IMR-90 (cell line): ENCODE data around the gene DMRT3. TPM values are rescaled to one million over a fixed set of nuclear protein-coding genes. Genes with fewer than 3 reads are reported as not detected.
A peak's percentile ranks its signal among the peaks of the same experiment; 100 is the strongest.

Experiments
- ATAC-seq: fragments of 200-7000 bp; cut with Tn5 transposase; 2 replicates; pipeline ENCODE4 v1.9.1; 2020; ENCODE audit warnings: low read depth, mild to moderate bottlenecking, moderate library complexity
- BruUV-seq: library from RNA; stranded (reverse); fragments of 400-500 nt; replicated peaks from 2 replicates; lab custom pipeline; 2021; lab: Mats Ljungman, UMichigan
- CTCF ChIA-PET: fragments of 300-600 bp; formaldehyde crosslinking; extraction: SDS; loops from one replicate; lab custom pipeline; 2021; ENCODE audit warnings: antibody characterized with exemption; lab: Yijun Ruan, JAX
- POLR2A ChIA-PET: fragments of 300-600 bp; sonication (Branson Sonifier 250); formaldehyde crosslinking; loops from one replicate; lab custom pipeline; 2022; ENCODE audit warnings: antibody characterized with exemption; ENCODE audit not compliant: unreplicated experiment; lab: Charles Lee
- DNase-seq: peaks from one replicate; pipeline ENCODE4 v3.0.0; 2013
- H2AFZ ChIP-seq: replicated peaks from 2 replicates; pipeline ENCODE3; 2013; ENCODE audit warnings: low read length, mild to moderate bottlenecking; ENCODE audit not compliant: poor library complexity
- H2AK5ac ChIP-seq: 2 replicates; pipeline ENCODE4 v1.6.1; 2013; ENCODE audit warnings: low read depth, low read length, inconsistent platforms
- H2AK9ac ChIP-seq: replicated peaks from 2 replicates; pipeline ENCODE3; 2013; ENCODE audit warnings: mild to moderate bottlenecking, low read depth, low read length, moderate library complexity; ENCODE audit not compliant: poor library complexity
- H2BK120ac ChIP-seq: 2 replicates; pipeline ENCODE4 v1.6.1; 2013; ENCODE audit warnings: low read depth, low read length, inconsistent platforms
- H2BK15ac ChIP-seq: 3 replicates; pipeline ENCODE4 v1.6.1; 2013; ENCODE audit warnings: low read depth, low read length, inconsistent platforms
- H2BK20ac ChIP-seq: 2 replicates; pipeline ENCODE4 v1.6.1; 2013; ENCODE audit warnings: low read depth, mild to moderate bottlenecking, inconsistent platforms, low read length, moderate library complexity
- H2BK5ac ChIP-seq: 2 replicates; pipeline ENCODE4 v1.6.1; 2013; ENCODE audit warnings: mild to moderate bottlenecking, low read depth, low read length, inconsistent platforms; ENCODE audit not compliant: poor library complexity, severe bottlenecking
- H3K14ac ChIP-seq: replicated peaks from 2 replicates; pipeline ENCODE4 v1.6.1; 2013; ENCODE audit warnings: low read depth, low read length, inconsistent platforms
- H3K18ac ChIP-seq: 2 replicates; pipeline ENCODE4 v1.6.1; 2013; ENCODE audit warnings: low read depth, low read length, control low read depth
- H3K23ac ChIP-seq: 2 replicates; pipeline ENCODE4 v1.6.1; 2013; ENCODE audit warnings: low read depth, low read length, inconsistent platforms
- H3K27ac ChIP-seq: 2 replicates; pipeline ENCODE4 v1.5.1; 2013; ENCODE audit warnings: mild to moderate bottlenecking, control low read depth, low read length; ENCODE audit not compliant: insufficient read depth
- H3K27me3 ChIP-seq: 2 replicates; pipeline ENCODE4 v1.6.1; 2013; ENCODE audit warnings: low read length; ENCODE audit not compliant: control insufficient read depth, insufficient read depth
- H3K36me3 ChIP-seq: 2 replicates; pipeline ENCODE4 v1.6.1; 2013; ENCODE audit warnings: low read length, mixed read lengths; ENCODE audit not compliant: control insufficient read depth, insufficient read depth
- H3K4ac ChIP-seq: 2 replicates; pipeline ENCODE4 v1.6.1; 2013; ENCODE audit warnings: low read depth, low read length, inconsistent platforms
- H3K4me1 ChIP-seq: 2 replicates; pipeline ENCODE4 v1.6.1; 2013; ENCODE audit warnings: low read length, mixed read lengths; ENCODE audit not compliant: control insufficient read depth, insufficient read depth
- H3K4me2 ChIP-seq: 2 replicates; pipeline ENCODE4 v1.6.1; 2013; ENCODE audit warnings: low read depth, mild to moderate bottlenecking, control low read depth, low read length, moderate library complexity
- H3K4me3 ChIP-seq: 2 replicates; pipeline ENCODE4 v1.5.1; 2013; ENCODE audit warnings: low read depth, mild to moderate bottlenecking, control low read depth, low read length, moderate library complexity; ENCODE audit not compliant: insufficient read depth
- H3K56ac ChIP-seq: 2 replicates; pipeline ENCODE4 v1.6.1; 2013; ENCODE audit warnings: low read length, inconsistent platforms; ENCODE audit not compliant: insufficient read depth; ENCODE audit errors: extremely low read depth
- H3K79me1 ChIP-seq, 2 experiments: 2 replicates each; pipeline ENCODE4 v1.6.1; 2013; ENCODE audit warnings: low read length in 2 of 2, inconsistent platforms in 1 of 2, low read depth in 1 of 2
- H3K9ac ChIP-seq: 2 replicates; pipeline ENCODE4 v1.6.1; 2013; ENCODE audit warnings: low read depth, low read length, control low read depth
- H3K9me1 ChIP-seq: 2 replicates; pipeline ENCODE4 v1.6.1; 2013; ENCODE audit warnings: low read length, inconsistent platforms; ENCODE audit not compliant: insufficient read depth
- H3K9me3 ChIP-seq: 2 replicates; pipeline ENCODE4 v1.6.1; 2013; ENCODE audit warnings: low read length; ENCODE audit not compliant: control insufficient read depth, insufficient read depth
- H4K20me1 ChIP-seq: 2 replicates; pipeline ENCODE4 v1.6.1; 2013; ENCODE audit warnings: low read length, inconsistent platforms; ENCODE audit not compliant: insufficient read depth
- H4K5ac ChIP-seq: 2 replicates; pipeline ENCODE4 v1.6.1; 2013; ENCODE audit warnings: mild to moderate bottlenecking, low read depth, low read length, control low read depth
- H4K8ac ChIP-seq, 2 experiments: 2 replicates each; pipeline ENCODE4 v1.6.1; 2013; ENCODE audit warnings: low read depth in 2 of 2, low read length in 2 of 2, control low read depth in 1 of 2, inconsistent platforms in 1 of 2
- H4K91ac ChIP-seq: 2 replicates; pipeline ENCODE4 v1.6.1; 2013; ENCODE audit warnings: low read depth, low read length, inconsistent platforms; ENCODE audit not compliant: insufficient read depth
- CEBPB ChIP-seq: IDR thresholded peaks from 2 replicates; pipeline ENCODE4 v1.6.1; 2012; ENCODE audit warnings: low read depth, low read length, improper control_type of control experiment
- FOS ChIP-seq: fragments of 150-350 bp; IDR thresholded peaks from 2 replicates; pipeline ENCODE4 v1.6.1; 2016; ENCODE audit warnings: low read depth, low read length
- POLR2A ChIP-seq: IDR thresholded peaks from 2 replicates; pipeline ENCODE4 v1.6.1; 2012; ENCODE audit warnings: mild to moderate bottlenecking, low read depth, low read length
- RAD21 ChIP-seq: IDR thresholded peaks from 2 replicates; pipeline ENCODE4 v1.6.1; 2012; ENCODE audit warnings: low read length, improper control_type of control experiment
- RCOR1 ChIP-seq: IDR thresholded peaks from 2 replicates; pipeline ENCODE4 v1.6.1; 2012; ENCODE audit warnings: mild to moderate bottlenecking, low read length, improper control_type of control experiment; ENCODE audit not compliant: insufficient replicate concordance
- SMC3 ChIP-seq: fragments of 150-350 bp; IDR thresholded peaks from 2 replicates; pipeline ENCODE4 v1.6.1; 2016; ENCODE audit warnings: low read depth, mild to moderate bottlenecking, antibody characterized with exemption, low read length, moderate library complexity
- WGBS, 2 experiments: methylation state at CpG; one replicate each; pipeline versions ENCODE4 v1.1.5 to v1.1.7; 2013; ENCODE audit warnings: missing lambda C conversion rate in 2 of 2; ENCODE audit not compliant: insufficient read length in 1 of 2; ENCODE audit errors: extremely low coverage in 2 of 2; 5-methylcytosine and 5-hydroxymethylcytosine counted together
- dilution Hi-C: fragments of 300-500 bp; cut with HindIII; formaldehyde crosslinking; loops from one replicate; pipeline ENCODE4 v1.14.3; 2018; ENCODE audit warnings: low sequenced_read_pairs; ENCODE audit not compliant: unreplicated experiment
- in situ Hi-C: fragments of 300-500 bp; cut with MboI; formaldehyde crosslinking; loops from 3 replicates; pipeline ENCODE4 v1.14.3; 2019; ENCODE audit warnings: low sequenced_read_pairs, inconsistent platforms, mixed read lengths
- intact Hi-C: fragments of 100-400 bp; cut with micrococcal nuclease; formaldehyde crosslinking; loops from 2 replicates; pipeline ENCODE4 v1.10.0; 2022
- polyA plus RNA-seq, 3 experiments: library from polyadenylated mRNA; depleted of rRNA; stranded (reverse); fragments of >200 nt; gene quantifications; 2 replicates each; pipeline ENCODE4 v1.2.3, GENCODE V29; 2012; ENCODE audit warnings: low replicate concordance in 1 of 3
- total RNA-seq: library from RNA; depleted of rRNA; stranded (reverse); fragments of >200 nt; gene quantifications from 2 replicates; pipeline ENCODE4 v1.2.3, GENCODE V29; 2012
- TF ChIP-seq, protein P1 (sequence below): fragments of 150-350 bp; IDR thresholded peaks from 2 replicates; pipeline ENCODE4 v1.6.1; 2017; ENCODE audit warnings: mild to moderate bottlenecking, antibody characterized with exemption, low read length, low read depth
- TF ChIP-seq, protein P2 (sequence below): fragments of 150-350 bp; IDR thresholded peaks from 2 replicates; pipeline ENCODE4 v1.6.1; 2016; ENCODE audit warnings: low read depth, mild to moderate bottlenecking, low read length, moderate library complexity, borderline replicate concordance

The DMRT3 gene
- total and polyA plus RNA-seq, 2 of the 4 experiments (the other 2 are of a cell fraction), result not detected

DNA sequence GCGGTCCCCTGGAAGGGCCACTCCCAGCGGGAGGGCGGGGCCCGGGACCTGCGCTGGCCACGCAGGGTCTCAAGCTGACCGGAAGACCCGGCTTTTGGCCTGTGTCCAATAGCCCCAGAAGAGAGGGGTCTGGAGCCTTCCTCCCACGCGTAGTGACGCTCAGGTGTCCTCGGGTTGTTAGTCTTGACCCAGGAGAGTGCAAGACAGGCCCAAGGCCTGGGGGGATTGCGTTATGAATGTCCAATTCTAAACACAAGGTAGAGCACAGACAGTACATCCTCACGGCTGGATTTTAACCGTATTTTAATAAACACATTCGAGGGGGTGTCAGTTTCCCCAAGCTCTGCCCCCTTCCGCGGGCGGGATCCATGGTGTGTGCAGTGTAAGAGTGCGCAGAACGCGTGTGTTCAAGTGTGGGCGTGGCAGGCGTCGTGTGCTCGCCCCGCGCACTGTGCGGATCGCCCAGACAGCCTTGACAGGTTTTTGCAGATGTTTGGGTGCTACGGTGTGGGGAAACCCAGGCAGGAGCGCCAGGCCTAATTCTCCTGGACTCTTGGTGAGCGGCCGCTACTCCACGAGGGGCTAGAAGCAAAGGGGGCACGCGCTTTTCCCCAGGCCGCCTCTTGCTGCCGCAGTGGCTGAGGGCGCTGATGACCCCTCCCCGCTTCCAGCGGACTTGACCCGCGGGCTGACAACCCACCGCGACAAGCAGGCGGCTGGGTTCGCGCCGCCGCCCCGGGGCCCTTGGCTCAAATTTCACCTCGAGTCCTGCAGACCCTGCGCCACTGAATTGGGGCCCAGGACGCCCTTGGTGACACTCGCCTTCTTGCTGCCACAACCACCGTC is 6.1 kb upstream of the DMRT3 start:
- Histone ChIP-seq H4K20me1 (no peaks in the 10 kb centered on the region), H4K8ac (no peak overlapping the region), H3K27ac (no peak overlapping the region), H3K18ac (no peak overlapping the region), H2BK120ac (no peak overlapping the region), H3K9me1 (no peaks in the 10 kb centered on the region), H3K4me2 (no peak overlapping the region), H3K23ac (no peak overlapping the region), H2AK9ac (peak overlapping the region; percentile 72), H2BK20ac (no peak overlapping the region), H2BK5ac (no peak overlapping the region), H3K27me3 (peaks cover 76% of the 10 kb centered on the region), H2BK15ac (no peak overlapping the region), H3K14ac (no peak overlapping the region), H3K9ac (no peak overlapping the region), H3K36me3 (no peaks in the 10 kb centered on the region), H3K4me3 (no peak overlapping the region), H3K79me1 (no peaks in the 10 kb centered on the region), H2AFZ (peak overlapping the region; percentile 11), H2AK5ac (no peak overlapping the region), H3K9me3 (peaks cover 20% of the 10 kb centered on the region; the same call in 1 of the 2 replicates), H3K56ac (no peak overlapping the region), H3K4me1 (no peaks in the 10 kb centered on the region; the same call in 1 of the 2 replicates), H4K91ac (no peak overlapping the region), H4K5ac (no peak overlapping the region), H3K4ac (no peak overlapping the region)
- POLR2A ChIA-PET, result no interaction called here
- DNase-seq (no peak), ATAC-seq (no peak)
- no TSS peak for BruUV-seq
- intact Hi-C loops, result no loop called here
- TF ChIP-seq RCOR1 (no peak), FOS (no peak), CEBPB (no peak), SMC3 (no peak), POLR2A (no peak), RAD21 (no peak)
- TF ChIP-seq, protein P1, sequence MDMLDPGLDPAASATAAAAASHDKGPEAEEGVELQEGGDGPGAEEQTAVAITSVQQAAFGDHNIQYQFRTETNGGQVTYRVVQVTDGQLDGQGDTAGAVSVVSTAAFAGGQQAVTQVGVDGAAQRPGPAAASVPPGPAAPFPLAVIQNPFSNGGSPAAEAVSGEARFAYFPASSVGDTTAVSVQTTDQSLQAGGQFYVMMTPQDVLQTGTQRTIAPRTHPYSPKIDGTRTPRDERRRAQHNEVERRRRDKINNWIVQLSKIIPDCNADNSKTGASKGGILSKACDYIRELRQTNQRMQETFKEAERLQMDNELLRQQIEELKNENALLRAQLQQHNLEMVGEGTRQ, result no peak
- TF ChIP-seq, protein P2, sequence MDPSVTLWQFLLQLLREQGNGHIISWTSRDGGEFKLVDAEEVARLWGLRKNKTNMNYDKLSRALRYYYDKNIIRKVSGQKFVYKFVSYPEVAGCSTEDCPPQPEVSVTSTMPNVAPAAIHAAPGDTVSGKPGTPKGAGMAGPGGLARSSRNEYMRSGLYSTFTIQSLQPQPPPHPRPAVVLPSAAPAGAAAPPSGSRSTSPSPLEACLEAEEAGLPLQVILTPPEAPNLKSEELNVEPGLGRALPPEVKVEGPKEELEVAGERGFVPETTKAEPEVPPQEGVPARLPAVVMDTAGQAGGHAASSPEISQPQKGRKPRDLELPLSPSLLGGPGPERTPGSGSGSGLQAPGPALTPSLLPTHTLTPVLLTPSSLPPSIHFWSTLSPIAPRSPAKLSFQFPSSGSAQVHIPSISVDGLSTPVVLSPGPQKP, result no peak
- dilution Hi-C loops, result no loop called here
- in situ Hi-C loops, result no loop called here
- CTCF ChIA-PET, result no interaction called here
- 3% methylated on average over 14 of the region's 57 CpGs; no CpG with 5 or more reads in 1 of the 2 experiments for WGBS, 2 experiments
